B cell (primary cell): ENCODE measurements around the gene SPP2. TPM values are rescaled to one million over a fixed set of nuclear protein-coding genes. Genes with fewer than 3 reads are reported as not detected.

Source experiments
- ATAC-seq: fragments of 200-7000 bp; cut with Tn5 transposase; one replicate; pipeline ENCODE4 v1.10.0; 2021; ENCODE audit warnings: low read depth, mild to moderate bottlenecking, moderate number of reproducible peaks, moderate library complexity
- CTCF ChIA-PET: fragments of 350-600 bp; sonication (Branson Sonifier 250); formaldehyde crosslinking; loops from one replicate; lab custom pipeline; 2021; ENCODE audit warnings: antibody characterized with exemption, inconsistent platforms; lab: Charles Lee
- POLR2A ChIA-PET: fragments of 350-600 bp; sonication (Branson Sonifier 250); formaldehyde crosslinking; loops from one replicate; lab custom pipeline; 2021; ENCODE audit warnings: antibody characterized with exemption; lab: Charles Lee
- DNase-seq: peaks from one replicate; pipeline ENCODE4 v3.0.0; 2013
- H2AFZ ChIP-seq: 2 replicates; pipeline ENCODE4 v1.6.1; 2012; ENCODE audit warnings: mild to moderate bottlenecking, low read depth, low read length; ENCODE audit not compliant: insufficient read depth, poor library complexity, severe bottlenecking
- H3K27ac ChIP-seq, 2 donors: 1 replicate in 1 of 2; 2 replicates in 1 of 2; pipeline ENCODE4 v1.5.1; 2012 to 2013; ENCODE audit warnings: low read length in 2 of 2, mild to moderate bottlenecking in 2 of 2, moderate library complexity in 1 of 2
- H3K27me3 ChIP-seq, 4 experiments: fragments of 200-600 bp in 1 of 4; sonication (generic) in 1 of 4; replicated peaks in 1 of 4; 1 replicate in 2 of 4; 2 replicates in 2 of 4; pipeline versions ENCODE4 v1.6.1 to v1.7.0; 2013 to 2016; ENCODE audit warnings: low read length in 3 of 4, mild to moderate bottlenecking in 2 of 4, mixed read lengths in 1 of 4, moderate library complexity in 1 of 4; ENCODE audit not compliant: insufficient read depth in 4 of 4, control insufficient read depth in 3 of 4; ENCODE audit errors: control extremely low read depth in 1 of 4
- H3K36me3 ChIP-seq, 2 experiments: replicated peaks in 1 of 2; 1 replicate in 1 of 2; 2 replicates in 1 of 2; pipeline versions ENCODE4 v1.6.1 to v1.7.1; 2013; ENCODE audit warnings: low read length in 1 of 2; ENCODE audit not compliant: insufficient read depth in 2 of 2, control insufficient read depth in 1 of 2; ENCODE audit errors: control extremely low read depth in 1 of 2, extremely low read depth in 1 of 2
- H3K4me1 ChIP-seq, 2 donors: fragments of 200-600 bp in 1 of 2; sonication (generic) in 1 of 2; 1 replicate in 1 of 2; 2 replicates in 1 of 2; pipeline versions ENCODE4 v1.5.1 to v1.6.1; 2013 to 2017; ENCODE audit warnings: low read length in 2 of 2; ENCODE audit not compliant: control insufficient read depth in 2 of 2, insufficient read depth in 2 of 2
- H3K4me2 ChIP-seq: replicated peaks from 2 replicates; pipeline ENCODE3; 2012; ENCODE audit warnings: mild to moderate bottlenecking, low read depth, low read length; ENCODE audit not compliant: poor library complexity, severe bottlenecking
- H3K4me3 ChIP-seq, 5 experiments: fragments of 200-600 bp in 1 of 5; sonication (generic) in 1 of 5; 1 replicate in 3 of 5; 2 replicates in 2 of 5; pipeline versions ENCODE4 v1.5.1 to v1.7.0; 2011 to 2016; ENCODE audit warnings: low read length in 4 of 5, mild to moderate bottlenecking in 4 of 5, low read depth in 2 of 5, control low read depth in 1 of 5, moderate library complexity in 1 of 5; ENCODE audit not compliant: insufficient read depth in 1 of 5; ENCODE audit errors: control extremely low read depth in 1 of 5, extremely low read depth in 1 of 5
- H3K79me2 ChIP-seq: fragments of 200-600 bp; sonication (generic); one replicate; pipeline ENCODE4 v1.6.0; 2016; ENCODE audit warnings: low read length; ENCODE audit not compliant: control insufficient read depth, insufficient read depth
- H3K9ac ChIP-seq: fragments of 200-600 bp; sonication (generic); 2 replicates; pipeline ENCODE4 v1.6.1; 2017; ENCODE audit warnings: mild to moderate bottlenecking, low read length, moderate library complexity
- H3K9me3 ChIP-seq, 3 donors: one replicate each; pipeline versions ENCODE4 v1.6.1 to v1.7.1; 2013; ENCODE audit warnings: low read length in 2 of 3; ENCODE audit not compliant: control insufficient read depth in 2 of 3, insufficient read depth in 1 of 3; ENCODE audit errors: control extremely low read depth in 1 of 3
- H4K20me1 ChIP-seq: 2 replicates; pipeline ENCODE4 v1.6.0; 2012; ENCODE audit warnings: mild to moderate bottlenecking, low read length; ENCODE audit not compliant: insufficient read depth, control insufficient read depth, poor library complexity, severe bottlenecking
- H3K27ac Mint-ChIP-seq: one replicate; pipeline ENCODE4 v1.8.0; 2021; ENCODE audit warnings: mixed read lengths
- H3K27me3 Mint-ChIP-seq: one replicate; pipeline ENCODE4 v1.8.0; 2021; ENCODE audit warnings: mixed read lengths
- H3K4me1 Mint-ChIP-seq: one replicate; pipeline ENCODE4 v1.8.0; 2021; ENCODE audit warnings: mixed read lengths
- H3K4me3 Mint-ChIP-seq: one replicate; pipeline ENCODE4 v1.8.0; 2021; ENCODE audit warnings: mixed read lengths
- H3K9me3 Mint-ChIP-seq: one replicate; pipeline ENCODE4 v1.8.0; 2022; ENCODE audit warnings: mixed read lengths; ENCODE audit not compliant: insufficient read depth
- EZH2 ChIP-seq: IDR thresholded peaks from 2 replicates; pipeline ENCODE4 v1.6.1; 2012; ENCODE audit warnings: borderline replicate concordance, low read depth, mild to moderate bottlenecking, moderate library complexity, low read length; ENCODE audit not compliant: insufficient read depth, poor library complexity, severe bottlenecking
- WGBS: methylation state at CpG from one replicate; pipeline ENCODE4 v1.1.5; 2013; ENCODE audit warnings: missing lambda C conversion rate; ENCODE audit not compliant: insufficient coverage; 5-methylcytosine and 5-hydroxymethylcytosine counted together
- intact Hi-C: fragments of 100-400 bp; cut with micrococcal nuclease; formaldehyde crosslinking; loops from one replicate; pipeline ENCODE4 v1.10.0; 2022
- polyA plus RNA-seq: library from polyadenylated mRNA; depleted of rRNA; stranded (reverse); fragments of >200 nt; gene quantifications from 2 replicates; pipeline ENCODE4 v1.2.3, GENCODE V29; 2012
- total RNA-seq, 2 donors: library from RNA; stranded (reverse); fragments of 120-200 nt in 1 of 2; gene quantifications; 1 replicate in 1 of 2; 2 replicates in 1 of 2; pipeline versions ENCODE4 v1.2.3 to v1.2.4, GENCODE V29; 2013 to 2022
- TF ChIP-seq, protein P1 (sequence below): fragments of 200-600 bp; IDR thresholded peaks from one replicate; pipeline ENCODE4 v1.8.0; 2022; ENCODE audit warnings: antibody characterized with exemption, mild to moderate bottlenecking

SPP2 gene
- total and polyA plus RNA-seq, 2 donors (not counting 1 experiment from before 2014, with no cell fraction given), result not detected

DNA sequence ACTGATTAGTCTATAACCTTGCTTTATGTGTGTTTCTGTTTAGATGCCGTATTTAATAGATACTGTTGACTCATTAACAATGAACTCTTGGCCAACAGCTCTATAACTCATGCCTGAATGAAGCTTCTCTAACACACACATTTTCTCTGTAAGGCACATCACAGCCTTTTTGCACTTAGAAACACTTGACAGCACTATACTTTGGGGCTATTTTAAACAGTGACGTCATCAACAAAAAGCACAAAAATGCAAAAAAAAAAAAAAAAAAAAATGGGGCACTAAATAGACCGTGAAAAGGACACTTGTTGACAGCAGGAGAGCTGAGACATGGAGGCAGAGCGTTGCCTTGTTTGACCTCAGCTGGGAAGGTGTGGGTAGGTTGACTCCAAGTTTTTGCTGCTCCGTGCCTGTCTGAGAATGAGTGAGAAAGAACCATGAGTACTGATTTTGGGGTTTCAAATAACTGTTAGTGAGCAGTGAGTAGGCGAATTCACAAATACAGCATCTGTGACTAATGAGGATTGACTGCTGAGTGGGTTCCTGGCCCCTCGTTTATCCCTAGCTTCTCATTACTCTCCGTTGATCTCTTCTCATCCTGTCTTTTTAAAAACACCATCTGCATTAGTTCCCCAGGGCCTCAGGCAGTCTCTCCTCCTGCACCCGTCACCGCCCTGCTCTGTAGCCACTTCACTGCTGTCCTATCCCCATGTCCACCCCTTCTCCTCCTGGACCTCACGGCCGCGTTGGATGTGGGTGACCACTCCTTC lies 24.4 kb downstream of the SPP2 start:
- H2AFZ ChIP-seq, result no peak overlapping the region
- no peaks in the 10 kb centered on the region for H3K9me3 Mint-ChIP-seq
- peaks cover 9% of the 10 kb centered on the region for H3K27me3 Mint-ChIP-seq
- H3K36me3 ChIP-seq, result no peaks in the 10 kb centered on the region
- intact Hi-C loops, result no loop called here
- no peak overlapping the region for H3K9ac ChIP-seq
- H3K27me3 ChIP-seq, result no peaks in the 10 kb centered on the region
- DNase-seq, result no peak
- no peak overlapping the region for H3K4me3 Mint-ChIP-seq
- H3K4me1 Mint-ChIP-seq, result no peaks in the 10 kb centered on the region
- ATAC-seq, result no peak
- WGBS, result 75% methylated on average over 9 of the region's 13 CpGs
- no peaks in the 10 kb centered on the region for H3K9me3 ChIP-seq
- peaks cover 0 to 4% of the 10 kb centered on the region in 2 donors for H3K4me1 ChIP-seq
- CTCF ChIA-PET, result no interaction called here
- H3K4me2 ChIP-seq, result no peak overlapping the region
- POLR2A ChIA-PET, result no interaction called here
- H3K4me3 ChIP-seq, result no peak overlapping the region
- H3K79me2 ChIP-seq, result no peaks in the 10 kb centered on the region
- H4K20me1 ChIP-seq, result no peaks in the 10 kb centered on the region
- no peak for TF ChIP-seq EZH2
- TF ChIP-seq, protein P1, sequence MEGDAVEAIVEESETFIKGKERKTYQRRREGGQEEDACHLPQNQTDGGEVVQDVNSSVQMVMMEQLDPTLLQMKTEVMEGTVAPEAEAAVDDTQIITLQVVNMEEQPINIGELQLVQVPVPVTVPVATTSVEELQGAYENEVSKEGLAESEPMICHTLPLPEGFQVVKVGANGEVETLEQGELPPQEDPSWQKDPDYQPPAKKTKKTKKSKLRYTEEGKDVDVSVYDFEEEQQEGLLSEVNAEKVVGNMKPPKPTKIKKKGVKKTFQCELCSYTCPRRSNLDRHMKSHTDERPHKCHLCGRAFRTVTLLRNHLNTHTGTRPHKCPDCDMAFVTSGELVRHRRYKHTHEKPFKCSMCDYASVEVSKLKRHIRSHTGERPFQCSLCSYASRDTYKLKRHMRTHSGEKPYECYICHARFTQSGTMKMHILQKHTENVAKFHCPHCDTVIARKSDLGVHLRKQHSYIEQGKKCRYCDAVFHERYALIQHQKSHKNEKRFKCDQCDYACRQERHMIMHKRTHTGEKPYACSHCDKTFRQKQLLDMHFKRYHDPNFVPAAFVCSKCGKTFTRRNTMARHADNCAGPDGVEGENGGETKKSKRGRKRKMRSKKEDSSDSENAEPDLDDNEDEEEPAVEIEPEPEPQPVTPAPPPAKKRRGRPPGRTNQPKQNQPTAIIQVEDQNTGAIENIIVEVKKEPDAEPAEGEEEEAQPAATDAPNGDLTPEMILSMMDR, result no peak
- no peak overlapping the region for H3K27ac ChIP-seq
- H3K27ac Mint-ChIP-seq, result no peak overlapping the region

DNA sequence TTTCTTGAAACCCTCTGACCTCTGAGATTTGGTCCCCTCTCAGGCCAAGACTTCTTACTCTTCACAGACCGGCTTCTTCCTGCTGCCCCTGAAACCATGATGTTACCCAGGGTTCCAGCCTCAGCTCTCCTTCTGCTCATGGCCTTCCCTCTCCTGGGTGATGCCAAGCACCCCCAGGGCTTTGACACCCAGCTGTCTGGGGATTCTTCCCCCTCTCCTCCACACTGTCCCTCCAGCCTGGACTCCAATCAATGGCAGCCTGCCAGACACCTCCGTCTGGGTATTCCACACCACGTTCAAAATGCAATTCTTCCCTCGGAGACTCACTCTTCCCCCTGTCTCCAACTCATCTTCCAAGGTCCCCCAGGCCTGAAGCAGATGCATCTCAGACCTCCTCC lies 25.0 kb downstream of the SPP2 start:
- Mint-ChIP-seq H3K9me3 (no peaks in the 10 kb centered on the region), H3K27ac (no peak overlapping the region), H3K4me3 (no peak overlapping the region), H3K27me3 (peaks cover 9% of the 10 kb centered on the region), H3K4me1 (no peaks in the 10 kb centered on the region)
- no peaks in the 10 kb centered on the region for H3K9me3 ChIP-seq
- peaks cover 0 to 4% of the 10 kb centered on the region in 2 donors for H3K4me1 ChIP-seq
- DNase-seq, result no peak
- intact Hi-C loops, result no loop called here
- H3K79me2 ChIP-seq, result no peaks in the 10 kb centered on the region
- H3K4me2 ChIP-seq, result no peak overlapping the region
- POLR2A ChIA-PET, result no interaction called here
- no peaks in the 10 kb centered on the region for H4K20me1 ChIP-seq
- H3K27me3 ChIP-seq, result no peaks in the 10 kb centered on the region
- no peak for ATAC-seq
- CTCF ChIA-PET, result no interaction called here
- TF ChIP-seq EZH2, result no peak
- TF ChIP-seq, protein P1, result no peak
- no peaks in the 10 kb centered on the region for H3K36me3 ChIP-seq
- no peak overlapping the region for H3K27ac ChIP-seq
- WGBS, result 93% methylated on average over 4 of the region's 4 CpGs
- H2AFZ ChIP-seq, result no peak overlapping the region
- no peak overlapping the region for H3K4me3 ChIP-seq
- H3K9ac ChIP-seq, result no peak overlapping the region
